ENCODE results near the gene ZNF575.
"Not testable (repeated sequence)": the region's sequence is repeated elsewhere in the genome, so short reads cannot be mapped to it uniquely, and the experiment has no call there.

Gene ZNF575

DNA sequence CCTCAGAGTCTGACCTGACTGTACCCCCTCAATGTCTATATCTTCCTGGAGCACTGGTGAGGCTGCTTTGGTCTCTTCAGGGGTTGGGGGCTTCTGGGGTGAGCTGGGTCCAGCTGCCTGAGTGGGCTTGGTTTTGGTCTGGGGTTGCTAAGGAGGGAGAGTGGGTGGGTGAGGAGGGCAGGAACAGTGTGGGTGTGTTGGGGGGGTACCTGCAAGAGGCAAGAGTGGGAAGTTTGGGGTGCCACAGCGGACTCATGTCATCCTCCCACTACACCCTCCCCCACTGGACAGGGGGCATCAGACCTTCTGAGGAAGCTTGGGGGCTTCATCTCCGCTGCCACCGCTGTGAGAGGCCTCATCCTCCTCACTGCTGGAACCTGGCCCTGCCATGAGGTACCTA is 13.6 kb downstream of the ZNF575 start:
- Histone ChIP-seq H3K4me3 (no peak overlapping the region), H3K27me3 (no peaks in the 10 kb centered on the region), H3K4me1 (no peaks in the 10 kb centered on the region), H3K9me3 (no peaks in the 10 kb centered on the region), H3K36me3 (peaks cover 38 to 67% (median 63%) of the 10 kb centered on the region in 3 donors), H3K27ac (no peak overlapping the region)
- intact Hi-C loops (cut with DNase I; ENCODE audit: low total_unique reads) = no loop called here
- TF ChIP-seq, protein P1, sequence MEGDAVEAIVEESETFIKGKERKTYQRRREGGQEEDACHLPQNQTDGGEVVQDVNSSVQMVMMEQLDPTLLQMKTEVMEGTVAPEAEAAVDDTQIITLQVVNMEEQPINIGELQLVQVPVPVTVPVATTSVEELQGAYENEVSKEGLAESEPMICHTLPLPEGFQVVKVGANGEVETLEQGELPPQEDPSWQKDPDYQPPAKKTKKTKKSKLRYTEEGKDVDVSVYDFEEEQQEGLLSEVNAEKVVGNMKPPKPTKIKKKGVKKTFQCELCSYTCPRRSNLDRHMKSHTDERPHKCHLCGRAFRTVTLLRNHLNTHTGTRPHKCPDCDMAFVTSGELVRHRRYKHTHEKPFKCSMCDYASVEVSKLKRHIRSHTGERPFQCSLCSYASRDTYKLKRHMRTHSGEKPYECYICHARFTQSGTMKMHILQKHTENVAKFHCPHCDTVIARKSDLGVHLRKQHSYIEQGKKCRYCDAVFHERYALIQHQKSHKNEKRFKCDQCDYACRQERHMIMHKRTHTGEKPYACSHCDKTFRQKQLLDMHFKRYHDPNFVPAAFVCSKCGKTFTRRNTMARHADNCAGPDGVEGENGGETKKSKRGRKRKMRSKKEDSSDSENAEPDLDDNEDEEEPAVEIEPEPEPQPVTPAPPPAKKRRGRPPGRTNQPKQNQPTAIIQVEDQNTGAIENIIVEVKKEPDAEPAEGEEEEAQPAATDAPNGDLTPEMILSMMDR (IDR thresholded peaks at IDR 0.05) = no peak
- no peak for DNase-seq

DNA sequence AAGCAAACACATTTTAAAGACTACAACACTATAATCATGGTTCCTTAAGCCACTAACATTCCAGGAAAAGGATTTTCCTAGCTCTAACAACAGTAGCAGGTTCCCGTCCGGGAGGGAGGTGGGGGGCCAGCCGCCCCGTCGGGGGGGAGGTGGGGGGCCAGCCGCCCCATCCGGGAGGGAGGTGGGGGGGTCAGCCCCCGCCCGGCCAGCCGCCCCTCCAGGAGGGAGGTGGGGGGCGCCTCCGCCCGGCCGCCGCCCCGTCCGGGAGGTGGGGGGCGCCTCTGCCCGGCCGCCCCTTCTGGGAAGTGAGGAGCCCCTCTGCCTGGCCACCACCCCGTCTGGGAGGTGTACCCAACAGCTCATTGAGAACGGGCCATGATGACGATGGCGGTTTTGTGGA is 14.9 kb downstream of the ZNF575 start:
- H3K27ac ChIP-seq; DNase-seq; H3K4me1 ChIP-seq; H3K27me3 ChIP-seq; H3K4me3 ChIP-seq; intact Hi-C loops (cut with DNase I; ENCODE audit: low total_unique reads); H3K9me3 ChIP-seq: not testable (repeated sequence)
- H3K36me3 ChIP-seq = peaks cover 37 to 67% (median 66%) of the 10 kb centered on the region in 3 donors

DNA sequence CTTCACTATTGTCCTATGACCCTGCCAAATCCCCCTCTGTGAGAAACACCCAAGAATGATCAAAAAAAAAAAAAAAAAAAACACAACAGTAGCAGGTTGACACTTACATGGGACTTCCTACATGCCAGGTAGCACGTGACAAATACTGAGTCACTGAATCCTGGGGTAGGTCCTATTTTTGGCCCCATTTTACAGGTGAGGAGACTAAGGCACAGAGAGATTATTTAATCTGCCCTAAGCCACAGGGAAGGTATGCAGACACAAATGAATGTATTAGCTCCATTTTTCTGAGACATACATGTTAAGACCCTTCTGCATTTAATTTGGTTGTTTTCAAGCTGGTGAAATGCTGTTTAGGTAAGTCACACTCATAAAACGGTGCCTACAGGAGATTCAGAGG is 15.7 kb downstream of the ZNF575 start:
- peaks cover 30 to 67% (median 66%) of the 10 kb centered on the region in 3 donors for H3K36me3 ChIP-seq
- intact Hi-C loops (cut with DNase I; ENCODE audit: low total_unique reads) = no loop called here

DNA sequence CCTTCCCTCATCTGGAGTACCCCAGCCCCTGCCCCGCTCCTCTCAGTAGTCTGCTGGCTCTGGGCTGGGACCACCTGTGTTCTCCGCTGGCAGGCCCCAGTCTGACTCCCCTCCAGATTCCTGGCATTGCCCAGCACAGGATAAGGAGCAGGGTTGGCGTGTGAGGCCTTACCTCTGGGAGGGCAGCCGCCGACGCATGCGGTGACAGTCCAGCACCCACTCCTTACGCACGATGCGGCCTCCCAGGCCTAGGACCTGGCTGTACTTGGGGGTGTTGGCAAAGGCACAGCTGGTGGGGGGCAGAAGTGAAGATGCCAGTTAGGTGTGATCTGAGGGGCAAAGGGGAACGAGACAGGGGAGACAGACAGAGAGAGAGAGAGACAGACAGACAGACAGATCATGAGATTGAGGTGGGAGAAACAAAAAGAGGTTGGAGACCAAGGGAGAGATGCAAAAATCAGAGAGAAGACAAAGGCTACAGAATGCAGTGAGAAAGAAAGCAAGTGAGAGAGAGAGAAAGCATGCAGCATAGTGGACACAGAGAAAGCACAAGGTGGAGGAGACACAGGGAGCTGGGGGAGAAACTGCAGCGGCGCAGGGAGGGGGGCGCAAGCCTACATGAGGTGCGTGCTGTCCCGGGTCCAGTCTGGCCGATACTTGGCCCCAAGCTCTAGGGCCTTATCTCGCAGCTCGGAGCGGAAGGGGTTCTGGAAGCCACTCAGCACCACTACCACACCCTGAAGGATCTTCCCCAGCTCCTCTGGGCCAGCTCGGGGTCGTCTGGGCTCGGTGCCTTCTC is 18.6 kb downstream of the ZNF575 start:
- H3K9me3 ChIP-seq = no peaks in the 10 kb centered on the region
- no peaks in the 10 kb centered on the region for H3K27me3 ChIP-seq
- intact Hi-C loops (cut with DNase I; ENCODE audit: low total_unique reads) = no loop called here
- H3K36me3 ChIP-seq = peaks cover 25 to 68% (median 61%) of the 10 kb centered on the region in 3 donors
- TF ChIP-seq, protein P1 (IDR thresholded peaks at IDR 0.05) = no peak
- no peak overlapping the region for H3K4me3 ChIP-seq
- DNase-seq = no peak
- H3K4me1 ChIP-seq = no peaks in the 10 kb centered on the region
- H3K27ac ChIP-seq = no peak overlapping the region

More for the DNA sequence above, 15.7 kb downstream of the ZNF575 start:
- Histone ChIP-seq H3K4me3 (no peak overlapping the region), H3K27ac (no peak overlapping the region), H3K4me1 (no peaks in the 10 kb centered on the region), H3K27me3 (no peaks in the 10 kb centered on the region), H3K9me3 (no peaks in the 10 kb centered on the region)
- TF ChIP-seq, protein P1 (IDR thresholded peaks at IDR 0.05) = no peak
- DNase-seq = no peak

DNA sequence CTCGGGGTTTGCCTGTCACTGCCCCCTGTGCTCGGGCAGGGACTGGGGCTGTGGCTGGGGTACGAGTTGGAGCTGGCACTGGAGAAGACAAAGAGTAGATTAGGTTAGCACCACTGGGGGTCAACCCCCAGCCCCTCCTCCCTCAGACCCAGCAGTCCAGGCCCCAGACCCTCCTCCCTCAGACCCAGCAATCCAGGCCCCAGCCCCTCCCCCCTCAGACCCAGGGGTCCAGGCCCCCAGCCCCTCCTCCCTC is 19.1 kb downstream of the ZNF575 start:
- TF ChIP-seq, protein P1 (IDR thresholded peaks at IDR 0.05) = no peak
- Histone ChIP-seq H3K4me1 (no peaks in the 10 kb centered on the region), H3K27me3 (no peaks in the 10 kb centered on the region), H3K9me3 (no peaks in the 10 kb centered on the region), H3K4me3 (no peak overlapping the region), H3K36me3 (peaks cover 22 to 71% (median 64%) of the 10 kb centered on the region in 3 donors), H3K27ac (no peak overlapping the region)
- DNase-seq = no peak
- intact Hi-C loops (cut with DNase I; ENCODE audit: low total_unique reads) = no loop called here

DNA sequence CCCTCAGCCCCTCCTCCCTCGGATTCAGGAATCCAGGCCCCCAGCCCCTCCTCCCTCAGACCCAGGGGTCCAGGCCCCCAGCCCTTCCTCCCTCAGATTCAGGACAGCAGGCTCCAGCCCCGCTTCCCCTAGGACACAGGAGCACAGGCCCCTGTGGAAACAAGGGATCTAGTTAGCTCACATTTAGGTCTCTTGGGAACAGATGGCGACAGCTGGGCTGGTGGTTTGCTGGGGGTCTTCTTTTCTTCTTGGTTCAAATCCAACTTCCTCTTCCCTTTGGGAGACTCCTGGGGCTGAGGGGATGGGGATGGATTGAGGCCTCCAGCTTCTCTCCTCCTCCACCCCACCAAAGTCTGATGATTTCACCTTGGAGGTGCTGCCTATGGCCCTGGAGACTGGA is 19.6 kb downstream of the ZNF575 start:
- Histone ChIP-seq H3K4me1 (no peaks in the 10 kb centered on the region), H3K27me3 (no peaks in the 10 kb centered on the region), H3K4me3 (no peak overlapping the region), H3K36me3 (peaks cover 20 to 71% (median 64%) of the 10 kb centered on the region in 3 donors), H3K9me3 (no peaks in the 10 kb centered on the region), H3K27ac (no peak overlapping the region)
- intact Hi-C loops (cut with DNase I; ENCODE audit: low total_unique reads) = no loop called here
- TF ChIP-seq, protein P1 (IDR thresholded peaks at IDR 0.05) = no peak
- DNase-seq = no peak

Measured in tibial artery (tissue), 4 donors.